NB4 (cell line): ENCODE measurements around the gene RNF166.

Source experiments
- MYC ChIP-seq: IDR thresholded peaks from 2 replicates; pipeline ENCODE4 v1.6.1; 2011; ENCODE audit warnings: low read depth, low read length
- POLR2A ChIP-seq: IDR thresholded peaks from 2 replicates; pipeline ENCODE4 v1.6.1; 2011; ENCODE audit warnings: mild to moderate bottlenecking; ENCODE audit not compliant: insufficient read length; ENCODE audit errors: extremely low read depth
- TF ChIP-seq, protein P1 (sequence below): IDR thresholded peaks from one replicate; pipeline ENCODE4 v1.5.1; 2012; ENCODE audit warnings: low read depth, low read length
- TF ChIP-seq, protein P2 (sequence below): IDR thresholded peaks from 2 replicates; pipeline ENCODE4 v1.6.1; 2011; ENCODE audit warnings: low read depth, low read length

DNA sequence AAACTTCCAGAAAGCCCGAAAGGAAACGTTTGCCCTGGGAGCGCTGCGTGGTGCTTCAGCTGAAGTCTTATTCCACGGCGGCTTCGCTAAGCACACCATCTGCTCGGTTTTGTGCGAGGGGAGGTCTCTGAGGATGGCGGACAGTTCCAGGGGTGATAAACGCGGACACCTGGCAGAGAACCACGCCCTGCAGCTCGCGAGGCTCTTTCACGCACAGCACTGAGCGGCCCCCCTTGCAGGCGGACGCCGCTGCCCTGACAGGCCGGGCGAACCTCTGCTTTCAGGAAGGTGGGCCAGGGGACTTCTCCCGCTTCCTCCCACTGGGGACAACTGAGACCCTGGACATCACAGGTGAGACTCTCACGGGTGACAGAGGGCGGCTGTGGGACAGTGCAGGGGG lies 47.0 kb downstream of the RNF166 start:
- TF ChIP-seq, protein P1, sequence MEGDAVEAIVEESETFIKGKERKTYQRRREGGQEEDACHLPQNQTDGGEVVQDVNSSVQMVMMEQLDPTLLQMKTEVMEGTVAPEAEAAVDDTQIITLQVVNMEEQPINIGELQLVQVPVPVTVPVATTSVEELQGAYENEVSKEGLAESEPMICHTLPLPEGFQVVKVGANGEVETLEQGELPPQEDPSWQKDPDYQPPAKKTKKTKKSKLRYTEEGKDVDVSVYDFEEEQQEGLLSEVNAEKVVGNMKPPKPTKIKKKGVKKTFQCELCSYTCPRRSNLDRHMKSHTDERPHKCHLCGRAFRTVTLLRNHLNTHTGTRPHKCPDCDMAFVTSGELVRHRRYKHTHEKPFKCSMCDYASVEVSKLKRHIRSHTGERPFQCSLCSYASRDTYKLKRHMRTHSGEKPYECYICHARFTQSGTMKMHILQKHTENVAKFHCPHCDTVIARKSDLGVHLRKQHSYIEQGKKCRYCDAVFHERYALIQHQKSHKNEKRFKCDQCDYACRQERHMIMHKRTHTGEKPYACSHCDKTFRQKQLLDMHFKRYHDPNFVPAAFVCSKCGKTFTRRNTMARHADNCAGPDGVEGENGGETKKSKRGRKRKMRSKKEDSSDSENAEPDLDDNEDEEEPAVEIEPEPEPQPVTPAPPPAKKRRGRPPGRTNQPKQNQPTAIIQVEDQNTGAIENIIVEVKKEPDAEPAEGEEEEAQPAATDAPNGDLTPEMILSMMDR = no peak
- TF ChIP-seq POLR2A (no peak), MYC (no peak)
- TF ChIP-seq, protein P2, sequence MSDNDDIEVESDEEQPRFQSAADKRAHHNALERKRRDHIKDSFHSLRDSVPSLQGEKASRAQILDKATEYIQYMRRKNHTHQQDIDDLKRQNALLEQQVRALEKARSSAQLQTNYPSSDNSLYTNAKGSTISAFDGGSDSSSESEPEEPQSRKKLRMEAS = no peak
